Breast epithelium (tissue), 4 donors: ENCODE results near the gene SPATA25. TPM values are rescaled to one million over a fixed set of nuclear protein-coding genes. Genes with fewer than 3 reads are reported as not detected.

ENCODE experiments used
- DNase-seq, 2 donors: peaks; one replicate each; pipeline ENCODE4 v3.0.0-alpha.2; 2019; ENCODE audit warnings: low spot score in 2 of 2
- H3K27ac ChIP-seq, 2 donors: fragments of 200-600 bp; sonication (generic) in 1 of 2; one replicate each; pipeline ENCODE4 v1.5.1; 2016 to 2019; ENCODE audit warnings: mild to moderate bottlenecking in 1 of 2
- H3K27me3 ChIP-seq, 2 donors: fragments of 200-600 bp; sonication (generic) in 1 of 2; one replicate each; pipeline versions ENCODE4 v1.5.1 to v1.6.0; 2017 to 2019; ENCODE audit warnings: control low read depth in 1 of 2, mild to moderate bottlenecking in 1 of 2
- H3K36me3 ChIP-seq: fragments of 200-600 bp; one replicate; pipeline ENCODE4 v1.5.1; 2019
- H3K4me1 ChIP-seq, 2 donors: fragments of 200-600 bp; sonication (generic); one replicate each; pipeline ENCODE4 v1.5.1; 2016 to 2019; ENCODE audit warnings: control low read depth in 1 of 2
- H3K4me3 ChIP-seq, 3 donors: fragments of 200-600 bp; sonication (generic); 1 replicate in 2 of 3; 2 replicates in 1 of 3; pipeline ENCODE4 v1.5.1; 2016 to 2019; ENCODE audit warnings: mild to moderate bottlenecking in 3 of 3, moderate library complexity in 2 of 3
- H3K9me3 ChIP-seq, 2 donors: fragments of 200-600 bp; sonication (generic) in 1 of 2; one replicate each; pipeline ENCODE4 v1.5.1; 2016 to 2019; ENCODE audit warnings: control low read depth in 1 of 2
- POLR2A ChIP-seq: fragments of 450-650 bp; IDR thresholded peaks from one replicate; pipeline ENCODE4 v1.6.1; 2016; ENCODE audit warnings: antibody characterized with exemption, mild to moderate bottlenecking, moderate library complexity
- POLR2AphosphoS5 ChIP-seq, 3 donors: sonication (generic); formaldehyde crosslinking; IDR thresholded peaks; one replicate each; pipeline ENCODE4 v1.6.1; 2017; ENCODE audit warnings: antibody characterized with exemption in 3 of 3
- intact Hi-C: fragments of 100-400 bp; cut with DNase I; formaldehyde crosslinking; loops from one replicate; pipeline ENCODE4 v1.15.1; 2023; ENCODE audit warnings: low total_unique reads
- total RNA-seq, 3 donors: library from RNA; depleted of rRNA; stranded (reverse); fragments of >200 nt; gene quantifications; one replicate each; pipeline ENCODE4 v1.1.0, GENCODE V29; 2016
- TF ChIP-seq, protein P1 (sequence below), 3 donors: fragments of 450-650 bp; IDR thresholded peaks; one replicate each; pipeline ENCODE4 v1.5.1; 2016 to 2017; ENCODE audit warnings: antibody characterized with exemption in 3 of 3, mild to moderate bottlenecking in 3 of 3, moderate library complexity in 3 of 3

The SPATA25 gene
- total RNA-seq, 3 donors from 2014 or later = 3.4 to 3.9 (median 3.7) TPM

DNA sequence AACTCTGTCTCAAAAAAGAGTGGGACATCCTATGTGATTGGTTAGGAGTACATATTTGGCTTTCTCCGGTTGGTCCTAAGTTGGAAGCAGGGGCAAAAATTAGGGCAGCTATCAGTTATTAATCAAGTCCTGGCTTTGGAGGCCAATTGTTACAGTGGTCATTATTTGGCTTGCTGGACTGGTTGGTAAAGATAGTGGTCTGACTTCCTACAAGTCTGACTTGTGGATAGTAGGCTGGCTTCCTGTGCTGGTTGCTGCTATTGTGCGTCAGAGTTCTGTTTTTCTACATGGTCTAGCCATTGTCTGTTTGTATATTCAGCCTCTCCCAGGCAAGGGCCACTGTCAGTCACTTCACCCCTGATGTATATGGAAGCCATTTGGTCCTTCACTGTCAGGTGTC, 37.2 kb downstream of the SPATA25 start:
- no peak for DNase-seq
- TF ChIP-seq, protein P1, sequence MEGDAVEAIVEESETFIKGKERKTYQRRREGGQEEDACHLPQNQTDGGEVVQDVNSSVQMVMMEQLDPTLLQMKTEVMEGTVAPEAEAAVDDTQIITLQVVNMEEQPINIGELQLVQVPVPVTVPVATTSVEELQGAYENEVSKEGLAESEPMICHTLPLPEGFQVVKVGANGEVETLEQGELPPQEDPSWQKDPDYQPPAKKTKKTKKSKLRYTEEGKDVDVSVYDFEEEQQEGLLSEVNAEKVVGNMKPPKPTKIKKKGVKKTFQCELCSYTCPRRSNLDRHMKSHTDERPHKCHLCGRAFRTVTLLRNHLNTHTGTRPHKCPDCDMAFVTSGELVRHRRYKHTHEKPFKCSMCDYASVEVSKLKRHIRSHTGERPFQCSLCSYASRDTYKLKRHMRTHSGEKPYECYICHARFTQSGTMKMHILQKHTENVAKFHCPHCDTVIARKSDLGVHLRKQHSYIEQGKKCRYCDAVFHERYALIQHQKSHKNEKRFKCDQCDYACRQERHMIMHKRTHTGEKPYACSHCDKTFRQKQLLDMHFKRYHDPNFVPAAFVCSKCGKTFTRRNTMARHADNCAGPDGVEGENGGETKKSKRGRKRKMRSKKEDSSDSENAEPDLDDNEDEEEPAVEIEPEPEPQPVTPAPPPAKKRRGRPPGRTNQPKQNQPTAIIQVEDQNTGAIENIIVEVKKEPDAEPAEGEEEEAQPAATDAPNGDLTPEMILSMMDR (IDR thresholded peaks at IDR 0.05) = no peak
- TF ChIP-seq POLR2AphosphoS5 (IDR thresholded peaks at IDR 0.05) (no peak), POLR2A (no peak)
- peaks cover 0 to 5% of the 10 kb centered on the region in 2 donors for H3K4me1 ChIP-seq
- no peaks in the 10 kb centered on the region for H3K27me3 ChIP-seq
- no peaks in the 10 kb centered on the region for H3K9me3 ChIP-seq
- no peak overlapping the region for H3K4me3 ChIP-seq
- no peak overlapping the region for H3K27ac ChIP-seq
- intact Hi-C loops = no loop called here
- H3K36me3 ChIP-seq = no peaks in the 10 kb centered on the region

DNA sequence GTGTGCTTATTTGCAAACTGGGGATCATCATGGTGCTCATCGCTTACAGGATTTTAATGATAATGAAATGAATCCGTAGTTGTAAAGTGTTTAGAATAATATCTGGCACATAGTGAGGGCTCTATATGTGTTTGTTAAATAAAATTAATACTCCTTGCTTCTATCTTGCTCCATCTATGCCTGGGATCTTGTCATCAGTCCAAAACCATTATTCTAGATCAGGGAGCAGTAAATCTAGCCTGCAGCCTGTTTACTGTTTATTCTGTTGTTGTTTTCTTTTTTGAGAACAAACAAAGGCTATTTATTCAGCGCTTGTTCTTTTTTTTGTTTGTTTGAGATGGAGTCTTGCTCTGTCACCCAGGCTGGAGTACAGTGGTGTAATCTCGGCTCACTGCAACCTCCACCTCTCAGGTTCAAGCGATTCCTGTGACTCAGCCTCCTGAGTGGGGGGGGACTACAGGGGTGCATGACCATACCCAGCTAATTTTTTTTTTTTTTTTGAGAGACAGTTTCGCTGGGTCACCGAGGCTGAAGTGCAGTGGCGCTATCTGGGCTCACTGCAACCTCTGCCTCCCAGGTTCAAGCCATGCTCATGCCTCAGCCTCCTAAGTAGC, 38.3 kb downstream of the SPATA25 start:
- no peak overlapping the region for H3K4me3 ChIP-seq
- intact Hi-C loops = no loop called here
- H3K9me3 ChIP-seq = no peaks in the 10 kb centered on the region
- no peak for DNase-seq
- no peaks in the 10 kb centered on the region for H3K36me3 ChIP-seq
- H3K27me3 ChIP-seq = no peaks in the 10 kb centered on the region
- H3K27ac ChIP-seq = no peak overlapping the region
- no peaks in the 10 kb centered on the region for H3K4me1 ChIP-seq
- TF ChIP-seq, protein P1 (IDR thresholded peaks at IDR 0.05) = no peak
- TF ChIP-seq POLR2A (no peak), POLR2AphosphoS5 (IDR thresholded peaks at IDR 0.05) (no peak)

DNA sequence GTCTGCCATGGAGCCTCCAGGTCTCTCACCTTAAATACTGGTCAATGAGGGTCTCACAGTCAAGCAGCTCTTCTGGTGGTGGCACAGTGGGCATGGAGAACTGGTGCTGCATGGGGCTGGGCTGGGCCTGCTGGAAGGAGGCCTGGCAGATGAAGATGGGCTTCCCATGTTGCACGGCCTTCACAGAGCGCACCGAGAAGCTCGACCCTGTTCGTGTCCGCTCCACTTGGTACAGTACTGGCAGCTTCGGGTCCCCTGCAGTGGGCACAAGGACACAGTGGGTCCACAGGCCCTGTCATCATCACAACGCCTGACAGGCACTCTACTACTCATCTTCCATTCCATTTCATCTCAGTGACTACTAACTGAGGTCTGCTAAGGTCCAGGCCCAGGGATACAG, 39.0 kb downstream of the SPATA25 start:
- H3K27ac ChIP-seq = no peak overlapping the region
- no peaks in the 10 kb centered on the region for H3K36me3 ChIP-seq
- no peak for TF ChIP-seq POLR2AphosphoS5 (IDR thresholded peaks at IDR 0.05)
- no peak for TF ChIP-seq POLR2A
- TF ChIP-seq, protein P1 (IDR thresholded peaks at IDR 0.05) = no peak

DNA sequence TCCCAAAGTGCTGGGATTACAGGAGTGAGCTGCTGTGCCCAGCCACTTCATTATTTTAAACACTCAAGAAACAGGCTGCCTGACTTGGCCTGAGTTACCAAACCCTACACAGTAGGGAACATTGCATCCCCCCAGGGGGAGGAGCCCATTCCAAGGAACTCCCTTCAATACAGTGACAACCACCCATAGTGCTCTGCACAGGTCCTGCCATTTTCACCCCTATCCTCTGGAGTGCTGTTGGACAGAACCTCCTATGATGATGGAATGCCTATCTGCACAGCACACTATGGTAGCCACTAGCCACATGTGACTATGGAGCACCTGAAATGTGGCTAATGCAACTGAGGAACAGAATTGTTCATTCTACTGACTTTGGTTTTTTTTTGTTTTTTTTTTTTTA, 42.0 kb downstream of the SPATA25 start:
- TF ChIP-seq POLR2AphosphoS5 (IDR thresholded peaks at IDR 0.05) (no peak), POLR2A (no peak)
- TF ChIP-seq, protein P1 (IDR thresholded peaks at IDR 0.05) = no peak
- no peaks in the 10 kb centered on the region for H3K36me3 ChIP-seq
- no peak overlapping the region for H3K27ac ChIP-seq
- H3K9me3 ChIP-seq = no peaks in the 10 kb centered on the region
- no peak overlapping the region for H3K4me3 ChIP-seq
- no peaks in the 10 kb centered on the region for H3K4me1 ChIP-seq
- no peaks in the 10 kb centered on the region for H3K27me3 ChIP-seq
- DNase-seq = no peak
- intact Hi-C loops = no loop called here

More for the DNA sequence above, 39.0 kb downstream of the SPATA25 start:
- Histone ChIP-seq H3K27me3 (no peaks in the 10 kb centered on the region), H3K4me3 (no peak overlapping the region), H3K9me3 (no peaks in the 10 kb centered on the region), H3K4me1 (no peaks in the 10 kb centered on the region)
- DNase-seq = no peak
- intact Hi-C loops = no loop called here

DNA sequence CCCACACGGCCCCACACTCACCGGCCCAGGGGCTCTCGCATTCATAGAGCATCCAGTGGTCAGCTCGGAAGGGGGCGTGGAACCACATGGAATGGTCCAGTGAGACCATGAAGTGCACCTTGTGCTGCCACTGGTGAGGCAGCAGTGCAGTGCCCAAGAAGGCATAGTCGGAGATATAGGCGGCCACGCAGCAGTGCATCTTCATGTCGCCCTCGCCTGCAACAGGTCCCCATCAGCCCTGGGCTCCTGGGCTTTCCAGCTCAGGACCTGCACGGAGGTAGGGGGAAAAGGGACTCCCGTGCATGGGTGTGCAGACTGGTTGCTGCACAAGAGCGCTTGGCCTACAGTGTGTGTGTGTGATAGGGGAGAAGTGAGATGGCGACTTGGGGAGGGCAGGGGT, 43.9 kb downstream of the SPATA25 start:
- intact Hi-C loops = no loop called here
- H3K27me3 ChIP-seq = no peaks in the 10 kb centered on the region
- no peaks in the 10 kb centered on the region for H3K9me3 ChIP-seq
- TF ChIP-seq, protein P1 (IDR thresholded peaks at IDR 0.05) = no peak
- TF ChIP-seq POLR2AphosphoS5 (IDR thresholded peaks at IDR 0.05) (no peak), POLR2A (no peak)
- no peaks in the 10 kb centered on the region for H3K4me1 ChIP-seq
- H3K27ac ChIP-seq = no peak overlapping the region
- no peak overlapping the region for H3K4me3 ChIP-seq
- no peak for DNase-seq
- peaks cover 4% of the 10 kb centered on the region for H3K36me3 ChIP-seq
